Measurements from ENCODE around the gene SLC46A2.

The SLC46A2 gene

GRCh38 chr9:112852741-112853504, 37.8 kb downstream of the SLC46A2 start:
- no peak overlapping the region for H3K27ac ChIP-seq
- TF ChIP-seq CTCF (IDR thresholded peaks at IDR 0.05; ENCODE audit: low read depth, low read length, missing control alignments): no peak
- no peak for DNase-seq
- H3K4me3 ChIP-seq (ENCODE audit: low read depth, low read length): no peak overlapping the region
- no peaks in the 10 kb centered on the region for H3K27me3 ChIP-seq (replicated peaks)
- no peaks in the 10 kb centered on the region for H3K36me3 ChIP-seq (replicated peaks)
- in situ Hi-C loops (cut with HindIII; ENCODE audit: low pct_ligation_motif_present, low sequenced_read_pairs): no loop called here

GRCh38 chr9:112850840-112851239, 39.8 kb downstream of the SLC46A2 start:
- Histone ChIP-seq H3K4me3 (ENCODE audit: low read depth, low read length) (no peak overlapping the region), H3K27ac (no peak overlapping the region), H3K36me3 (replicated peaks) (no peaks in the 10 kb centered on the region), H3K27me3 (replicated peaks) (no peaks in the 10 kb centered on the region)
- in situ Hi-C loops (cut with HindIII; ENCODE audit: low pct_ligation_motif_present, low sequenced_read_pairs): no loop called here
- no peak for TF ChIP-seq CTCF (IDR thresholded peaks at IDR 0.05; ENCODE audit: low read depth, low read length, missing control alignments)
- no peak for DNase-seq

GRCh38 chr9:112849363-112849922, 41.2 kb downstream of the SLC46A2 start:
- Histone ChIP-seq H3K27ac (no peak overlapping the region), H3K27me3 (replicated peaks) (no peaks in the 10 kb centered on the region), H3K4me3 (ENCODE audit: low read depth, low read length) (no peak overlapping the region), H3K36me3 (replicated peaks) (no peaks in the 10 kb centered on the region)
- DNase-seq: no peak
- TF ChIP-seq CTCF (IDR thresholded peaks at IDR 0.05; ENCODE audit: low read depth, low read length, missing control alignments): no peak
- in situ Hi-C loops (cut with HindIII; ENCODE audit: low pct_ligation_motif_present, low sequenced_read_pairs): no loop called here

- DNase-seq: no peak
- H3K4me3 ChIP-seq (ENCODE audit: low read depth, low read length): no peak overlapping the region
- no peaks in the 10 kb centered on the region for H3K27me3 ChIP-seq (replicated peaks)
- H3K27ac ChIP-seq: no peak overlapping the region
- no peaks in the 10 kb centered on the region for H3K36me3 ChIP-seq (replicated peaks)
- in situ Hi-C loops (cut with HindIII; ENCODE audit: low pct_ligation_motif_present, low sequenced_read_pairs): no loop called here
- no peak for TF ChIP-seq CTCF (IDR thresholded peaks at IDR 0.05; ENCODE audit: low read depth, low read length, missing control alignments)
Measured at GRCh38 chr9:112848316-112849151, 42.1 kb downstream of the SLC46A2 start.

- in situ Hi-C loops (cut with HindIII; ENCODE audit: low pct_ligation_motif_present, low sequenced_read_pairs): no loop called here
- Histone ChIP-seq H3K27ac (no peak overlapping the region), H3K4me3 (ENCODE audit: low read depth, low read length) (no peak overlapping the region), H3K36me3 (replicated peaks) (no peaks in the 10 kb centered on the region), H3K27me3 (replicated peaks) (no peaks in the 10 kb centered on the region)
- no peak for TF ChIP-seq CTCF (IDR thresholded peaks at IDR 0.05; ENCODE audit: low read depth, low read length, missing control alignments)
- no peak for DNase-seq
Measured at GRCh38 chr9:112846528-112847488, 43.9 kb downstream of the SLC46A2 start.

All from brain microvascular endothelial cell (primary cell).